SK-N-SH (cell line): ENCODE measurements around the gene PLEKHA6.

Experiments
- CHD2 ChIP-seq: fragments of 150-350 bp; IDR thresholded peaks from 2 replicates; pipeline ENCODE4 v1.6.1; 2018; ENCODE audit warnings: low read length; ENCODE audit not compliant: partially characterized antibody
- CTCF ChIP-seq: fragments of 200-600 bp; sonication (generic); IDR thresholded peaks from 2 replicates; pipeline ENCODE4 v1.6.1; 2017; ENCODE audit warnings: antibody characterized with exemption, mild to moderate bottlenecking, moderate library complexity
- EP300 ChIP-seq, 2 experiments: IDR thresholded peaks; 2 replicates each; pipeline versions ENCODE4 v1.4.0 to v1.6.1; 2012; ENCODE audit warnings: borderline replicate concordance in 1 of 2, low read depth in 1 of 2, low read length in 1 of 2
- EZH2phosphoT487 ChIP-seq: fragments of 200-600 bp; sonication (generic); IDR thresholded peaks from 2 replicates; pipeline ENCODE4 v1.6.1; 2017; ENCODE audit warnings: low read depth, mixed run types, mild to moderate bottlenecking, antibody characterized with exemption, moderate library complexity, borderline replicate concordance
- GABPA ChIP-seq: IDR thresholded peaks from 2 replicates; pipeline ENCODE4 v1.4.0; 2012; ENCODE audit warnings: low read depth, mild to moderate bottlenecking
- MAX ChIP-seq: IDR thresholded peaks from 2 replicates; pipeline ENCODE4 v1.4.0; 2012; ENCODE audit warnings: low read depth
- POLR2AphosphoS5 ChIP-seq: IDR thresholded peaks from 2 replicates; pipeline ENCODE4 v1.6.1; 2012; ENCODE audit warnings: low read depth, low read length
- RAD21 ChIP-seq: IDR thresholded peaks from 2 replicates; pipeline ENCODE4 v1.6.1; 2012; ENCODE audit warnings: mild to moderate bottlenecking, low read length
- TCF12 ChIP-seq: IDR thresholded peaks from 2 replicates; pipeline ENCODE4 v1.4.0; 2012

GRCh38 chr1:204264805-204265204 is 94.9 kb downstream of the PLEKHA6 start:
- no peak for TF ChIP-seq POLR2AphosphoS5
- TF ChIP-seq EZH2phosphoT487: no peak
- no peak for TF ChIP-seq CTCF
- no peak for TF ChIP-seq EP300 (IDR thresholded peaks at IDR 0.05; ENCODE audit: borderline replicate concordance in 1 of 2, low read depth in 1 of 2, low read length in 1 of 2)
- no peak for TF ChIP-seq MAX
- no peak for TF ChIP-seq RAD21
- TF ChIP-seq TCF12: no peak
- no peak for TF ChIP-seq GABPA
- TF ChIP-seq CHD2: no peak
